Stomach (tissue), 9 donors: ENCODE measurements around the gene ITPR2. TPM values are rescaled to one million over a fixed set of nuclear protein-coding genes. Genes with fewer than 3 reads are reported as not detected.

Experiments
- DNase-seq, 2 donors: peaks; one replicate each; pipeline versions ENCODE4 v3.0.0 to v3.0.0-alpha.2; 2013 to 2019
- H3K27ac ChIP-seq, 5 donors: fragments of 200-600 bp in 4 of 5; sonication (generic) in 4 of 5; one replicate each; pipeline ENCODE4 v1.5.1; 2013 to 2019; ENCODE audit warnings: mild to moderate bottlenecking in 1 of 5, moderate library complexity in 1 of 5
- H3K27me3 ChIP-seq, 3 donors: fragments of 200-600 bp; sonication (generic); one replicate each; pipeline ENCODE4 v1.5.1; 2017 to 2019; ENCODE audit warnings: mixed run types in 1 of 3
- H3K36me3 ChIP-seq, 4 donors: fragments of 200-600 bp; sonication (generic); 1 replicate in 3 of 4; 2 replicates in 1 of 4; pipeline ENCODE4 v1.5.1; 2016 to 2019
- H3K4me1 ChIP-seq, 4 donors: fragments of 200-600 bp; sonication (generic); one replicate each; pipeline ENCODE4 v1.5.1; 2016 to 2019
- H3K4me3 ChIP-seq, 4 donors: fragments of 200-600 bp; sonication (generic) in 3 of 4; one replicate each; pipeline ENCODE4 v1.5.1; 2016 to 2019; ENCODE audit warnings: mild to moderate bottlenecking in 1 of 4
- H3K9me3 ChIP-seq, 4 donors: fragments of 200-600 bp; sonication (generic); one replicate each; pipeline ENCODE4 v1.5.1; 2016 to 2019
- EP300 ChIP-seq: sonication (generic); formaldehyde crosslinking; IDR thresholded peaks from one replicate; pipeline ENCODE4 v1.6.1; 2017; ENCODE audit warnings: antibody characterized with exemption
- POLR2A ChIP-seq, 4 donors: fragments of 450-650 bp; IDR thresholded peaks; one replicate each; pipeline ENCODE4 v1.6.1; 2016; ENCODE audit warnings: antibody characterized with exemption in 4 of 4, control low read depth in 2 of 4, mild to moderate bottlenecking in 1 of 4, moderate library complexity in 1 of 4
- POLR2AphosphoS5 ChIP-seq, 3 donors: sonication (generic); formaldehyde crosslinking; IDR thresholded peaks; one replicate each; pipeline ENCODE4 v1.6.1; 2016; ENCODE audit warnings: antibody characterized with exemption in 3 of 3
- WGBS, 5 donors: extraction: QIAGEN DNeasy Blood & Tissue Kit in 3 of 5; methylation state at CpG; one replicate each; pipeline versions ENCODE4 v1.1.5 to v1.1.7; 2013 to 2018; 5-methylcytosine and 5-hydroxymethylcytosine counted together
- intact Hi-C: fragments of 100-400 bp; cut with DNase I; formaldehyde crosslinking; loops from one replicate; pipeline ENCODE4 v1.15.1; 2023; ENCODE audit warnings: low total_unique reads
- polyA plus RNA-seq, 3 donors: library from polyadenylated mRNA; stranded (reverse); fragments of 200-250 nt; gene quantifications; one replicate each; pipeline ENCODE4 v1.2.3, GENCODE V29; 2013
- total RNA-seq, 5 donors: library from RNA; depleted of rRNA; stranded (reverse); fragments of >200 nt; gene quantifications; one replicate each; pipeline versions ENCODE4 v1.1.0 to v1.2.3, GENCODE V29; 2014 to 2016
- TF ChIP-seq, protein P1 (sequence below), 7 experiments: fragments of 450-650 bp in 4 of 7; fragments of 200-600 bp in 3 of 7; sonication (generic) in 3 of 7; IDR thresholded peaks; one replicate each; pipeline ENCODE4 v1.5.1; 2016 to 2019; ENCODE audit warnings: antibody characterized with exemption in 7 of 7, control low read depth in 2 of 7, mild to moderate bottlenecking in 1 of 7
- donor health status: healthy with polysubstance abuse.
- donor health status: Bipolar disorder and iron deficiency.
- donor health status: healthy.

The ITPR2 gene
- total and polyA plus RNA-seq, 8 donors: 1.4 to 172 (median 23.4) TPM

DNA sequence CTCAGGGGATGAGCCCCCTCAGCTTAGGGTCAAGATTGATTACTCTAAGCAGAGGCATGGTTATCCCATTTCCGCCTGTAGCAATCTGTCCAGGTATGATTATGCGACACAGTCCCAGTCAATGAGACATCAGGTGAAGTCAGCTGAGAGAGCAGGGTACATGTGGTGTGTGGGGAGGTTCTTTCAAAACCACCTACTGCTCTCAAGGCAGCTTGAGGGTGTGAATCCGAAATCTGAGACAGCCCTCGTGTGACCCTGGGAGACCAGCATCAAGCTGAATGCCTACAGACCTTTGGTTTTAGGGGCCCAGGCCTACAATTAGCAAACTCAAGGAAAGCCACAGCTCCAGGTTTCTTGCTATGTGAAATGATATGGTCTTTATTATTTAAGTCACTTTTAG, 275.7 kb downstream of the ITPR2 start:
- no peaks in the 10 kb centered on the region for H3K4me1 ChIP-seq
- no peak for DNase-seq
- TF ChIP-seq EP300: no peak
- no peak for TF ChIP-seq POLR2AphosphoS5 (IDR thresholded peaks at IDR 0.05)
- H3K36me3 ChIP-seq: peaks cover 0 to 40% (median 23%) of the 10 kb centered on the region in 4 donors
- H3K4me3 ChIP-seq: no peak overlapping the region
- intact Hi-C loops: no loop called here
- no peaks in the 10 kb centered on the region for H3K27me3 ChIP-seq
- H3K9me3 ChIP-seq: no peaks in the 10 kb centered on the region
- no peak overlapping the region for H3K27ac ChIP-seq
- 89 to 96% (median 94%) methylated on average over 4 of the region's 4 CpGs for WGBS, 5 donors

DNA sequence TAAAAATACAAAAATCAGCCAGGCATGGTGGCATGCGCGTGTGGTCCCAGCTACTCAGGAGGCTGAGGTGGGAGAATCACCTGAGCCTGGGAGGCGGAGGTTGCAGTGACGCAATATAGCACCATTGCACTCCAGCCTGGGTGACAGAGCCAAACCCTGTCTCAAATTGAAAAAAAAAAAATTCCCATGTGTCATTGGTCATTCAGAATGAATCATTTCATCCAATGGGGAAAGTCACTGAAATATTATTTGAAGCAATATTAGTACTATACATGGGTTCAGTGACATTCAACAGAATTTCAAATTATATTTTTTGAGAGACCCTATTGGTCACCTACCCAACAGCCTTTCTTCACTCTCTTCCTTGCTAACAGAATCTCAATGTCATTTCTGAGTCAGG, 276.1 kb downstream of the ITPR2 start:
- H3K4me1 ChIP-seq: no peaks in the 10 kb centered on the region
- intact Hi-C loops: no loop called here
- H3K27me3 ChIP-seq: no peaks in the 10 kb centered on the region
- no peak overlapping the region for H3K4me3 ChIP-seq
- H3K36me3 ChIP-seq: peaks cover 0 to 44% (median 24%) of the 10 kb centered on the region in 4 donors
- H3K9me3 ChIP-seq: no peaks in the 10 kb centered on the region
- H3K27ac ChIP-seq: no peak overlapping the region
- WGBS, 5 donors: 84 to 99% (median 99%) methylated on average over 4 of the region's 4 CpGs
- no peak for DNase-seq
- TF ChIP-seq EP300: no peak
- TF ChIP-seq, protein P1, sequence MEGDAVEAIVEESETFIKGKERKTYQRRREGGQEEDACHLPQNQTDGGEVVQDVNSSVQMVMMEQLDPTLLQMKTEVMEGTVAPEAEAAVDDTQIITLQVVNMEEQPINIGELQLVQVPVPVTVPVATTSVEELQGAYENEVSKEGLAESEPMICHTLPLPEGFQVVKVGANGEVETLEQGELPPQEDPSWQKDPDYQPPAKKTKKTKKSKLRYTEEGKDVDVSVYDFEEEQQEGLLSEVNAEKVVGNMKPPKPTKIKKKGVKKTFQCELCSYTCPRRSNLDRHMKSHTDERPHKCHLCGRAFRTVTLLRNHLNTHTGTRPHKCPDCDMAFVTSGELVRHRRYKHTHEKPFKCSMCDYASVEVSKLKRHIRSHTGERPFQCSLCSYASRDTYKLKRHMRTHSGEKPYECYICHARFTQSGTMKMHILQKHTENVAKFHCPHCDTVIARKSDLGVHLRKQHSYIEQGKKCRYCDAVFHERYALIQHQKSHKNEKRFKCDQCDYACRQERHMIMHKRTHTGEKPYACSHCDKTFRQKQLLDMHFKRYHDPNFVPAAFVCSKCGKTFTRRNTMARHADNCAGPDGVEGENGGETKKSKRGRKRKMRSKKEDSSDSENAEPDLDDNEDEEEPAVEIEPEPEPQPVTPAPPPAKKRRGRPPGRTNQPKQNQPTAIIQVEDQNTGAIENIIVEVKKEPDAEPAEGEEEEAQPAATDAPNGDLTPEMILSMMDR (IDR thresholded peaks at IDR 0.05): no peak
- no peak for TF ChIP-seq POLR2A (IDR thresholded peaks at IDR 0.05)

DNA sequence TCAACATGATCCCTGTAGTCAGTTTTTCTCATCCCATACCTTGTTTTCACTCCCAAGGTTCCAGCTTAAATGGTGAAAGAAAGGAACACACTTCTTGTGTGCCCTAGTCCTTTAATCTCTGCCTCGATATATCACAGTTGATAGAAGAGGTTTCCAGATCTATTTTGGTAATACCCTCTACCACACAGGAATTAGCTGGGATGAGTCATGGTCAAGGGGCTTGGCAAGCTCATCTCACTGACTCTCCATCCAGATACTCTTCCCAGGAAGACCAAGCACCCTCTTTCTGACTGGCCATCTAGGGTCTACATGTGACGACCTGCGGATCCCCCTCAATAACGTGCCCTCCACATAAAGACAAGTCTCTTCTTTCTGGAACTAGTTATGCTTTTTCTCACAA, 277.9 kb downstream of the ITPR2 start:
- H3K27ac ChIP-seq: no peak overlapping the region
- no peak for TF ChIP-seq EP300
- TF ChIP-seq POLR2A (IDR thresholded peaks at IDR 0.05): no peak
- no peak for TF ChIP-seq POLR2AphosphoS5 (IDR thresholded peaks at IDR 0.05)
- TF ChIP-seq, protein P1 (IDR thresholded peaks at IDR 0.05): no peak
- intact Hi-C loops: no loop called here
- no peaks in the 10 kb centered on the region for H3K9me3 ChIP-seq
- no peak overlapping the region for H3K4me3 ChIP-seq
- peaks cover 0 to 40% (median 28%) of the 10 kb centered on the region in 4 donors for H3K36me3 ChIP-seq
- WGBS, 5 donors: 88 to 96% (median 92%) methylated on average over 4 of the region's 4 CpGs
- no peaks in the 10 kb centered on the region for H3K27me3 ChIP-seq
- DNase-seq: no peak
- no peaks in the 10 kb centered on the region for H3K4me1 ChIP-seq

DNA sequence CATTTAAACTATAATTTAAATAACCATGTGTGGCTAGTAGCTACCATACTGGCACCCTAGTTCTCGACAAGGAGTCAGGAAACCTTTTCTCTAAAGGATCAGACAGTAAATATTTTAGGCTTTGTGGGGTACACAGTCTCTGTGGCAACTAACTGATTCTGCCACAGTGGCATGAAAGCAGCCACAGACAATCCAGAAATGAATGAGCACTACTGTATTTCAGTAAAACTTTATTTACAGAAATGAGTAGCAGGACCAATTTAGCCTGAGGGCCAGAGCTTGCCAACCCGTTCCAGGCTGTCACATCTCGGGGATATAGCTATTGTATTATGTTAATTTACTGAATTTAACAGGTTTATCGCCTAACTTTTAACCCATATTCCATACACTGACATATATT, 278.7 kb downstream of the ITPR2 start:
- intact Hi-C loops: no loop called here
- peaks cover 0 to 40% (median 28%) of the 10 kb centered on the region in 4 donors for H3K36me3 ChIP-seq
- no peak overlapping the region for H3K4me3 ChIP-seq
- no peak for DNase-seq
- no peaks in the 10 kb centered on the region for H3K27me3 ChIP-seq
- no peak overlapping the region for H3K27ac ChIP-seq
- H3K9me3 ChIP-seq: no peaks in the 10 kb centered on the region
- WGBS, 5 donors: 84 to 94% (median 89%) methylated on average over 4 of the region's 4 CpGs
- H3K4me1 ChIP-seq: no peaks in the 10 kb centered on the region
- no peak for TF ChIP-seq POLR2AphosphoS5 (IDR thresholded peaks at IDR 0.05)
- TF ChIP-seq POLR2A (IDR thresholded peaks at IDR 0.05): no peak
- no peak for TF ChIP-seq EP300
- TF ChIP-seq, protein P1 (IDR thresholded peaks at IDR 0.05): no peak

DNA sequence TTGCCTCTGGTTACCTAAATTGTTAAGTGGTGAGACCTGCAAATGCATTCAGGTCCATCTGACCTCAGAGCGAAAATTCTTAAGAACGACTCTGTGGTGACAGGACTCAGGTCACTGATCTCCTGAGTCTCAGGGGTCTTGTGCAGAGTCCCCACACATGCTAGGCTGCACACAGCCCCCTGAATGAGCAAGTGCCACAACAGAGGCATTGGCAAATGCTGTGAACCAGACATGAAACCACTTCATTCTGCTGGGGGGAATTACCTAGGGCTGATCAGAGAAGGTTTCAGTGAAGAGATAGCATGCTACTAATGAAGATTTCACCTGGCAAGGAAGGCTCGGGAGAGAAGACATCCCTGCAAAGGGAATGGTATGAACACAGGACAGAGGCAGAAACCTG, 281.6 kb downstream of the ITPR2 start:
- TF ChIP-seq POLR2AphosphoS5 (IDR thresholded peaks at IDR 0.05) (no peak), POLR2A (IDR thresholded peaks at IDR 0.05) (no peak), EP300 (no peak)
- TF ChIP-seq, protein P1 (IDR thresholded peaks at IDR 0.05): no peak
- H3K9me3 ChIP-seq: no peaks in the 10 kb centered on the region
- intact Hi-C loops: no loop called here
- H3K27ac ChIP-seq: no peak overlapping the region
- H3K4me1 ChIP-seq: no peaks in the 10 kb centered on the region
- no peaks in the 10 kb centered on the region for H3K27me3 ChIP-seq
- DNase-seq: no peak
- WGBS, 5 donors: 88 to 94% (median 93%) methylated on average over 3 of the region's 3 CpGs
- no peak overlapping the region for H3K4me3 ChIP-seq
- peaks cover 0 to 42% (median 27%) of the 10 kb centered on the region in 4 donors for H3K36me3 ChIP-seq
